HepG2 (cell line): ENCODE data around the gene HOXD4. TPM values are rescaled to one million over a fixed set of nuclear protein-coding genes. Genes with fewer than 3 reads are reported as not detected.
A peak's percentile ranks its signal among the peaks of the same experiment; 100 is the strongest.

Source experiments
- ASH2L ChIP-seq: fragments of 300-600, 200-600 bp; sonication (generic); IDR thresholded peaks from 2 replicates; pipeline ENCODE4 v1.7.0; 2017; ENCODE audit warnings: low read depth, mild to moderate bottlenecking, moderate library complexity, mixed read lengths, low read length; ENCODE audit not compliant: insufficient read length
- BCL6 ChIP-seq: IDR thresholded peaks from 2 replicates; pipeline ENCODE4 v1.6.1; 2016; ENCODE audit warnings: missing genetic modification reagents, missing compliant biosample characterization
- BCLAF1 ChIP-seq: fragments of 450-650 bp; IDR thresholded peaks from 2 replicates; pipeline ENCODE4 v1.6.1; 2017; ENCODE audit warnings: mild to moderate bottlenecking
- CBFB ChIP-seq: sonication (generic); formaldehyde crosslinking; IDR thresholded peaks from 2 replicates; pipeline ENCODE4 v1.4.0; 2020; ENCODE audit warnings: missing genetic modification reagents
- EP300 ChIP-seq, 3 experiments: sonication (generic) in 1 of 3; formaldehyde crosslinking in 1 of 3; IDR thresholded peaks; 2 replicates each; pipeline versions ENCODE4 v1.5.1 to v1.6.1; 2011 to 2020; ENCODE audit warnings: low read depth in 2 of 3, low read length in 2 of 3, borderline replicate concordance in 1 of 3, improper control_type of control experiment in 1 of 3, mild to moderate bottlenecking in 1 of 3, missing genetic modification reagents in 1 of 3, moderate library complexity in 1 of 3
- FOXA1 ChIP-seq, 2 experiments: fragments of 450-650 bp in 1 of 2; sonication (generic) in 1 of 2; formaldehyde crosslinking in 1 of 2; IDR thresholded peaks; 2 replicates each; pipeline versions ENCODE4 v1.4.0 to v1.6.1; 2016 to 2020; ENCODE audit warnings: missing genetic modification reagents in 1 of 2
- FOXA3 ChIP-seq: IDR thresholded peaks from 2 replicates; pipeline ENCODE4 v1.6.1; 2016; ENCODE audit warnings: missing genetic modification reagents, missing compliant biosample characterization
- GABPA ChIP-seq, 2 experiments: IDR thresholded peaks; 2 replicates each; pipeline ENCODE4 v1.6.1; 2011 to 2016; ENCODE audit warnings: low read depth in 2 of 2, low read length in 1 of 2, missing biosample characterization in 1 of 2, missing genetic modification characterization in 1 of 2
- HMG20A ChIP-seq: IDR thresholded peaks from 2 replicates; pipeline ENCODE4 v1.6.1; 2016; ENCODE audit warnings: borderline replicate concordance
- HMGA1 ChIP-seq: sonication (generic); formaldehyde crosslinking; conservative IDR thresholded peaks from 2 replicates; pipeline ENCODE4 v1.4.0; 2020; ENCODE audit warnings: missing genetic modification reagents
- HNF4A ChIP-seq: sonication (generic); formaldehyde crosslinking; IDR thresholded peaks from 2 replicates; pipeline ENCODE4 v1.4.0; 2020; ENCODE audit warnings: missing genetic modification reagents
- PRPF4 ChIP-seq: fragments of 200-400 bp; formaldehyde crosslinking; IDR thresholded peaks from 2 replicates; pipeline ENCODE4 v1.6.1; 2016; ENCODE audit warnings: low read length, low read depth; ENCODE audit not compliant: poor library complexity, severe bottlenecking
- SAP130 ChIP-seq: IDR thresholded peaks from 2 replicates; pipeline ENCODE4 v1.6.1; 2016; ENCODE audit warnings: low read depth
- TOPORS ChIP-seq: sonication (generic); formaldehyde crosslinking; IDR thresholded peaks from 2 replicates; pipeline ENCODE4 v1.8.0; 2023; ENCODE audit warnings: mild to moderate bottlenecking, missing genetic modification reagents
- TRAFD1 ChIP-seq: sonication (generic); formaldehyde crosslinking; IDR thresholded peaks from 2 replicates; pipeline ENCODE4 v1.5.1; 2020; ENCODE audit warnings: missing genetic modification reagents, mild to moderate bottlenecking, borderline replicate concordance
- ZNF143 ChIP-seq: sonication (generic); formaldehyde crosslinking; IDR thresholded peaks from 2 replicates; pipeline ENCODE4 v1.4.0; 2020; ENCODE audit warnings: missing genetic modification reagents
- ZNF740 ChIP-seq: sonication (generic); formaldehyde crosslinking; IDR thresholded peaks from 2 replicates; pipeline ENCODE4 v1.4.0; 2020; ENCODE audit warnings: missing genetic modification reagents
- polyA plus RNA-seq, 8 experiments: library from polyadenylated mRNA; depleted of rRNA in 3 of 8; stranded (reverse) in 7 of 8; unstranded in 1 of 8; fragments of >200 nt; fragmentation: Illumina TruSeq in 4 of 8; extraction: Trizol in 4 of 8; gene quantifications; 2 replicates each; pipeline versions ENCODE4 v1.2.1 to v1.2.3, GENCODE V29; 2011 to 2016; ENCODE audit warnings: low read depth in 4 of 8, missing spikeins in 1 of 8, mixed read lengths in 1 of 8; ENCODE audit not compliant: insufficient read depth in 1 of 8
- total RNA-seq, 5 experiments: library from RNA; depleted of rRNA; stranded (reverse); fragments of >200 nt; fragmentation: Illumina TruSeq; extraction: Trizol; gene quantifications; 2 replicates each; pipeline ENCODE4 v1.2.3, GENCODE V29; 2016; ENCODE audit warnings: low read depth in 1 of 5
- TF ChIP-seq, protein P1 (sequence below): sonication (generic); formaldehyde crosslinking; IDR thresholded peaks from 2 replicates; pipeline ENCODE4 v1.4.0; 2020; ENCODE audit warnings: missing genetic modification reagents

Gene HOXD4
- total and polyA plus RNA-seq, 2 of the 13 experiments (the other 11 are each of a cell fraction or from before 2014, with no cell fraction given): not detected

DNA sequence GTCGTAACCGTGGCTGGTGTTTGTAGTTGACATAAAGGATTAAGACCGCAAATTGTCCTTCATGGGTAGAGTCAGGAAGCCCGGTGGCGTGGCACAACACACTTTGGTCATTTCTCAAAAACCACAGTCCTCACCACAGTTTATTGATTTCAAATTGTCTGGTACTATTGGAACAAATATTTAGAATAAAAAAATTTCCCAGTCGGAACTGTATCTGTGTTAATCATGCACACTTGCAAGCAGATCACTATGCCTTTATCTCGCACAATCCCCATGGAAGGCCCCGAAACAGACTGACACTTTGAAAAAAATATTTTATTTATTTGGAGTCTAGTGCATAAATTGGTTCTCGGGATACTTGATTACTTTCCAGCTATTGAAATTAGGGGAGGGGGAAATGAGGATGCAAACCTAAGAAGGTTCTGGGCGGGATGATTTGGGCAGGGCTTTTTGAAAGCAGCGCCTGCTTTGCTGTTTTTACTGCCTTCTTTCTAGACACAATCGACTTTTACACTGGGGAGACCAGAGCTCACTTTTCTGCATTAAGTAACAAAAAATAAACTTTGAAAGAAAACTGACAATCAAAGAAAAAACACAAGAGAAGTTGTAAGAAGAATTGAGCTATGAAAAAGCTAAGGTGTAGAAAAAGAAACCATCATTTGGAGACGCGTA, 21.7 kb downstream of the HOXD4 start (continued):
- no peak for TF ChIP-seq GABPA (IDR thresholded peaks at IDR 0.05; ENCODE audit: low read depth, low read length)
- TF ChIP-seq GABPA (CRISPR knock-in tag; IDR thresholded peaks at IDR 0.05; ENCODE audit: low read depth): peak; percentile 41; the same call in 1 of the 2 replicates
- no peak for TF ChIP-seq BCLAF1
- peak; percentile 67 for TF ChIP-seq HNF4A
- peak; percentile 33; the same call in 1 of the 2 replicates for TF ChIP-seq SAP130 (CRISPR knock-in tag)
- no peak for TF ChIP-seq PRPF4
- TF ChIP-seq, protein P1, sequence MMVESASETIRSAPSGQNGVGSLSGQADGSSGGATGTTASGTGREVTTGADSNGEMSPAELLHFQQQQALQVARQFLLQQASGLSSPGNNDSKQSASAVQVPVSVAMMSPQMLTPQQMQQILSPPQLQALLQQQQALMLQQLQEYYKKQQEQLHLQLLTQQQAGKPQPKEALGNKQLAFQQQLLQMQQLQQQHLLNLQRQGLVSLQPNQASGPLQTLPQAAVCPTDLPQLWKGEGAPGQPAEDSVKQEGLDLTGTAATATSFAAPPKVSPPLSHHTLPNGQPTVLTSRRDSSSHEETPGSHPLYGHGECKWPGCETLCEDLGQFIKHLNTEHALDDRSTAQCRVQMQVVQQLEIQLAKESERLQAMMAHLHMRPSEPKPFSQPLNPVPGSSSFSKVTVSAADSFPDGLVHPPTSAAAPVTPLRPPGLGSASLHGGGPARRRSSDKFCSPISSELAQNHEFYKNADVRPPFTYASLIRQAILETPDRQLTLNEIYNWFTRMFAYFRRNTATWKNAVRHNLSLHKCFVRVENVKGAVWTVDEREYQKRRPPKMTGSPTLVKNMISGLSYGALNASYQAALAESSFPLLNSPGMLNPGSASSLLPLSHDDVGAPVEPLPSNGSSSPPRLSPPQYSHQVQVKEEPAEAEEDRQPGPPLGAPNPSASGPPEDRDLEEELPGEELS (CRISPR knock-in tag): peak; percentile 81
- TF ChIP-seq FOXA1 (IDR thresholded peaks at IDR 0.05): no peak
- peak; percentile 93 for TF ChIP-seq FOXA1 (CRISPR knock-in tag; IDR thresholded peaks at IDR 0.05)
- no peak for TF ChIP-seq HMGA1 (CRISPR knock-in tag)
- TF ChIP-seq EP300 (IDR thresholded peaks at IDR 0.05; ENCODE audit: low read depth in 2 of 2, low read length in 2 of 2): peak in 1 of 2 experiments; percentile 47; a peak in 1 of 4 replicates
- TF ChIP-seq EP300 (CRISPR knock-in tag; IDR thresholded peaks at IDR 0.05; ENCODE audit: borderline replicate concordance): peak; percentile 40; the same call in 1 of the 2 replicates
- peak; percentile 99 for TF ChIP-seq CBFB (CRISPR knock-in tag)
- TF ChIP-seq ZNF143 (CRISPR knock-in tag): no peak
- TF ChIP-seq ZNF740 (CRISPR knock-in tag): no peak
- TF ChIP-seq TOPORS (CRISPR knock-in tag): no peak
- TF ChIP-seq TRAFD1: no peak
- peak; percentile 87 for TF ChIP-seq FOXA3 (CRISPR knock-in tag)
- peak; percentile 63 for TF ChIP-seq BCL6 (CRISPR knock-in tag)
- TF ChIP-seq ASH2L: no peak
- peak; percentile 56; the same call in 1 of the 2 replicates for TF ChIP-seq HMG20A (CRISPR knock-in tag)
